K562 (cell line): ENCODE measurements around the gene SRCIN1. TPM values are rescaled to one million over a fixed set of nuclear protein-coding genes. Genes with fewer than 3 reads are reported as not detected.

Source experiments
- TRIM24 ChIP-seq, 2 experiments: fragments of 450-650 bp; IDR thresholded peaks; 2 replicates each; pipeline ENCODE4 v1.6.1; 2016
- ZBED1 ChIP-seq: IDR thresholded peaks from 2 replicates; pipeline ENCODE4 v1.6.1; 2014
- polyA plus RNA-seq, 8 experiments: library from polyadenylated mRNA; depleted of rRNA in 4 of 8; stranded (reverse) in 5 of 8; unstranded in 3 of 8; fragments of >200 nt; fragmentation: Nextera tagmentation in 2 of 8; fragmentation: Illumina TruSeq in 1 of 8; extraction: Ambion mirVana in 2 of 8; extraction: Trizol in 1 of 8; gene quantifications; 2 replicates each; pipeline versions ENCODE4 v1.2.1 to v1.2.3, GENCODE V29; 2011 to 2014; ENCODE audit warnings: inconsistent platforms in 1 of 8, missing spikeins in 1 of 8
- total RNA-seq, 7 experiments: library from RNA; depleted of rRNA in 6 of 7; stranded (reverse); fragments of >200 nt in 6 of 7; fragmentation: Illumina TruSeq in 2 of 7; extraction: Trizol in 2 of 7; gene quantifications; 2 replicates each; pipeline versions ENCODE4 v1.2.1 to v1.2.3, GENCODE V29; 2011 to 2021; ENCODE audit warnings: low replicate concordance in 1 of 7
- TF ChIP-seq, protein P1 (sequence below), 2 experiments: fragments of 450-650 bp in 1 of 2; sonication (generic) in 1 of 2; formaldehyde crosslinking in 1 of 2; IDR thresholded peaks in 1 of 2; conservative IDR thresholded peaks in 1 of 2; 2 replicates each; pipeline versions ENCODE4 v1.6.1 to v1.8.1; 2016 to 2023; ENCODE audit warnings: mild to moderate bottlenecking in 2 of 2, moderate library complexity in 2 of 2, inconsistent platforms in 1 of 2, missing genetic modification reagents in 1 of 2
- TF ChIP-seq, protein P2 (sequence below): fragments of 250-450 bp; sonication (Bioruptor Pico); IDR thresholded peaks from 2 replicates; pipeline ENCODE4 v1.5.0; 2022; ENCODE audit warnings: mild to moderate bottlenecking
- TF ChIP-seq, protein P3 (sequence below): fragments of 250-450 bp; sonication (Bioruptor Pico); IDR thresholded peaks from 2 replicates; pipeline ENCODE4 v1.5.0; 2021; ENCODE audit warnings: mild to moderate bottlenecking, borderline replicate concordance
- TF ChIP-seq, protein P4 (sequence below): fragments of 250-450 bp; sonication (Bioruptor Pico); IDR thresholded peaks from 2 replicates; pipeline ENCODE4 v1.4.0; 2020; ENCODE audit warnings: mild to moderate bottlenecking
- TF ChIP-seq, protein P5 (sequence below): sonication (generic); formaldehyde crosslinking; IDR thresholded peaks from 2 replicates; pipeline ENCODE4 v1.8.1; 2023; ENCODE audit warnings: mild to moderate bottlenecking, missing genetic modification reagents, moderate library complexity

The SRCIN1 gene
- total and polyA plus RNA-seq, 9 of the 15 experiments (the other 6 are each of a cell fraction or from before 2014, with no cell fraction given) = 0.09 to 0.33 (median 0.13) TPM; not detected in 6

DNA sequence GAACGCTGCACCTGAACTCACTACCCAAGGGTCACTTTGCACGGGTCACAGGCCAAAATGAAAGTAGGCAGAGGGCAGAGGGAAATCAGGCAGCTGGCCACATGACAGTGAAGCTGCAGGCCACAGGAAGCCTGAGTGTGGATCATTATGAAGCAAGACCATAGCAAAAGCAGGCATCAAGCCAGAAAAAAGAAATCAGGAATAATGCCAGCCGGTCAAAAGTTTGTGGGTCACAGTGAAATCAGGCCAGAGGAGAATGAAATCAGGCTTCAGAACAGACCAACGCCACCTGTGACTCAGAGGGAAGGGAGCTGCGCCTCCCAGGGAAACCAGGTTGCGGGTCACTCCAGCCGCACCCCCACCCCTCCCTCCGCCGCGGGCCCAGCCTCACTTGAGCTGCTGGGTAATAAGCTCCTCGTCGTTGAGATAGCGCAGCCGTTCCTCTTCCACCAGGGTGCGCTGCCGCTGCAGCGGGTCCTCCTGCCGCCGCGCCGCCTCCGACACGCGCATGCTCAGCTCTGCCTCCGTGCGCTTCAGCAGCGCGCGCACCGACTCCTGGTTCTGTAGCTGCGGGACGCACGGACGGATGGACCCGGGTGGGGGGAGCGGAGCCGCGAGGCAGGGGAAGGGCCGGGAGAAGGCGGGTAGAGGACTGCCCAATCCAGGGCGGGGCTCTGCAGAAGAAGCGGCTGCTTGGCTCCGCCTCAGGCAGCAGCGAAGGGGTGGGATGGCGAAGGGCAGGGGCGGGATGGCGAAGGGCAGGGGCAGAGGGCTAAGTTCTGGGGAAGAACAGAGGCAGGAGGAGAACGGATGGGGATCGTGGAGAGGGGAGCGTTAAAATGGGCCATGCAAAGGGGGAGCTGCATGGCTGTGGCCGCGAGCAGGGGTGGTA is 47.7 kb downstream of the SRCIN1 start (continued):
- TF ChIP-seq, protein P1, sequence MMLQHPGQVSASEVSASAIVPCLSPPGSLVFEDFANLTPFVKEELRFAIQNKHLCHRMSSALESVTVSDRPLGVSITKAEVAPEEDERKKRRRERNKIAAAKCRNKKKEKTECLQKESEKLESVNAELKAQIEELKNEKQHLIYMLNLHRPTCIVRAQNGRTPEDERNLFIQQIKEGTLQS (IDR thresholded peaks at IDR 0.05) = no peak
- TF ChIP-seq, protein P1 (CRISPR knock-in tag; conservative IDR thresholded peaks at IDR 0.05) = no peak
- TF ChIP-seq TRIM24 (IDR thresholded peaks at IDR 0.05) (no peak), ZBED1 (no peak)
- TF ChIP-seq, protein P2, sequence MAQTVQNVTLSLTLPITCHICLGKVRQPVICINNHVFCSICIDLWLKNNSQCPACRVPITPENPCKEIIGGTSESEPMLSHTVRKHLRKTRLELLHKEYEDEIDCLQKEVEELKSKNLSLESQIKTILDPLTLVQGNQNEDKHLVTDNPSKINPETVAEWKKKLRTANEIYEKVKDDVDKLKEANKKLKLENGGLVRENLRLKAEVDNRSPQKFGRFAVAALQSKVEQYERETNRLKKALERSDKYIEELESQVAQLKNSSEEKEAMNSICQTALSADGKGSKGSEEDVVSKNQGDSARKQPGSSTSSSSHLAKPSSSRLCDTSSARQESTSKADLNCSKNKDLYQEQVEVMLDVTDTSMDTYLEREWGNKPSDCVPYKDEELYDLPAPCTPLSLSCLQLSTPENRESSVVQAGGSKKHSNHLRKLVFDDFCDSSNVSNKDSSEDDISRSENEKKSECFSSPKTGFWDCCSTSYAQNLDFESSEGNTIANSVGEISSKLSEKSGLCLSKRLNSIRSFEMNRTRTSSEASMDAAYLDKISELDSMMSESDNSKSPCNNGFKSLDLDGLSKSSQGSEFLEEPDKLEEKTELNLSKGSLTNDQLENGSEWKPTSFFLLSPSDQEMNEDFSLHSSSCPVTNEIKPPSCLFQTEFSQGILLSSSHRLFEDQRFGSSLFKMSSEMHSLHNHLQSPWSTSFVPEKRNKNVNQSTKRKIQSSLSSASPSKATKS (CRISPR knock-in tag) = no peak
- TF ChIP-seq, protein P3, sequence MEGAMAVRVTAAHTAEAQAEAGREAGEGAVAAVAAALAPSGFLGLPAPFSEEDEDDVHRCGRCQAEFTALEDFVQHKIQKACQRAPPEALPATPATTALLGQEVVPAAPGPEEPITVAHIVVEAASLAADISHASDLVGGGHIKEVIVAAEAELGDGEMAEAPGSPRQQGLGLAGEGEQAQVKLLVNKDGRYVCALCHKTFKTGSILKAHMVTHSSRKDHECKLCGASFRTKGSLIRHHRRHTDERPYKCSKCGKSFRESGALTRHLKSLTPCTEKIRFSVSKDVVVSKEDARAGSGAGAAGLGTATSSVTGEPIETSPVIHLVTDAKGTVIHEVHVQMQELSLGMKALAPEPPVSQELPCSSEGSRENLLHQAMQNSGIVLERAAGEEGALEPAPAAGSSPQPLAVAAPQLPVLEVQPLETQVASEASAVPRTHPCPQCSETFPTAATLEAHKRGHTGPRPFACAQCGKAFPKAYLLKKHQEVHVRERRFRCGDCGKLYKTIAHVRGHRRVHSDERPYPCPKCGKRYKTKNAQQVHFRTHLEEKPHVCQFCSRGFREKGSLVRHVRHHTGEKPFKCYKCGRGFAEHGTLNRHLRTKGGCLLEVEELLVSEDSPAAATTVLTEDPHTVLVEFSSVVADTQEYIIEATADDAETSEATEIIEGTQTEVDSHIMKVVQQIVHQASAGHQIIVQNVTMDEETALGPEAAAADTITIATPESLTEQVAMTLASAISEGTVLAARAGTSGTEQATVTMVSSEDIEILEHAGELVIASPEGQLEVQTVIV (CRISPR knock-in tag) = no peak
- TF ChIP-seq, protein P4, sequence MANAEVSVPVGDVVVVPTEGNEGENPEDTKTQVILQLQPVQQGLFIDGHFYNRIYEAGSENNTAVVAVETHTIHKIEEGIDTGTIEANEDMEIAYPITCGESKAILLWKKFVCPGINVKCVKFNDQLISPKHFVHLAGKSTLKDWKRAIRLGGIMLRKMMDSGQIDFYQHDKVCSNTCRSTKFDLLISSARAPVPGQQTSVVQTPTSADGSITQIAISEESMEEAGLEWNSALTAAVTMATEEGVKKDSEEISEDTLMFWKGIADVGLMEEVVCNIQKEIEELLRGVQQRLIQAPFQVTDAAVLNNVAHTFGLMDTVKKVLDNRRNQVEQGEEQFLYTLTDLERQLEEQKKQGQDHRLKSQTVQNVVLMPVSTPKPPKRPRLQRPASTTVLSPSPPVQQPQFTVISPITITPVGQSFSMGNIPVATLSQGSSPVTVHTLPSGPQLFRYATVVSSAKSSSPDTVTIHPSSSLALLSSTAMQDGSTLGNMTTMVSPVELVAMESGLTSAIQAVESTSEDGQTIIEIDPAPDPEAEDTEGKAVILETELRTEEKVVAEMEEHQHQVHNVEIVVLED (CRISPR knock-in tag) = no peak
- TF ChIP-seq, protein P5, sequence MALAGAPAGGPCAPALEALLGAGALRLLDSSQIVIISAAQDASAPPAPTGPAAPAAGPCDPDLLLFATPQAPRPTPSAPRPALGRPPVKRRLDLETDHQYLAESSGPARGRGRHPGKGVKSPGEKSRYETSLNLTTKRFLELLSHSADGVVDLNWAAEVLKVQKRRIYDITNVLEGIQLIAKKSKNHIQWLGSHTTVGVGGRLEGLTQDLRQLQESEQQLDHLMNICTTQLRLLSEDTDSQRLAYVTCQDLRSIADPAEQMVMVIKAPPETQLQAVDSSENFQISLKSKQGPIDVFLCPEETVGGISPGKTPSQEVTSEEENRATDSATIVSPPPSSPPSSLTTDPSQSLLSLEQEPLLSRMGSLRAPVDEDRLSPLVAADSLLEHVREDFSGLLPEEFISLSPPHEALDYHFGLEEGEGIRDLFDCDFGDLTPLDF (CRISPR knock-in tag) = no peak
